Measurements from ENCODE around the gene FSTL4. TPM values are rescaled to one million over a fixed set of nuclear protein-coding genes. Genes with fewer than 3 reads are reported as not detected.

Gene FSTL4
- total and polyA plus RNA-seq, 4 donors = 2.3 to 6.4 (median 5.5) TPM

DNA sequence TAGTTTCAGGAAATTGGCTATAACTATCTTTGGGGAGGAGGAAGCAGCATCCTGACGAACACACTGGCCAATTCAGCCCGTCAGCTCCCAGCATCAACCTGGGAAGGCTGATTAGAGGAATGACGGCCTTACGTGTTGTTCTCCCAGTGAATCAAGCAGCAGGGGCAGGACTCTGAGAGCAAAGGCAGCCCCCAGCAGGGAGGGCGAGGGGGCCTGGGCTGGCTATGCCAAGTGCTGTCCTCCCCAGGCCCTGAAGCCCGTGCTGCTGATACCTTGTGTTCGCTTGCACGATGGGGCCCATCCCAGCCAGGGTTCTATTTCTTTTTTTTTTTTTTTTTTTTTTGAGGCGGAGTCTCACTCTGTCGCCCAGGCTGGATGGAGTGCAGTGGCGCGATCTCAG lies 254.1 kb downstream of the FSTL4 start:
- H3K4me3 ChIP-seq (ENCODE audit: low read depth, low read length) = no peak overlapping the region
- peaks cover 5% of the 10 kb centered on the region for H3K27me3 ChIP-seq (ENCODE audit: control insufficient read depth, insufficient read depth, low read length)
- WGBS (ENCODE audit: insufficient coverage) = 89% methylated on average over 8 of the region's 12 CpGs
- H3K4me1 ChIP-seq (ENCODE audit: control insufficient read depth, insufficient read depth, low read length) = peaks cover 15% of the 10 kb centered on the region
- no peaks in the 10 kb centered on the region for H3K9me3 ChIP-seq (ENCODE audit: control insufficient read depth, insufficient read depth, low read length)
- H3K27ac ChIP-seq (ENCODE audit: low read depth, low read length) = no peak overlapping the region
- DNase-seq (ENCODE audit: low read depth in 4 of 6, low spot score in 6 of 6) = no peak
- H3K36me3 ChIP-seq (ENCODE audit: control insufficient read depth, insufficient read depth, low read length) = no peaks in the 10 kb centered on the region

GRCh38 chr5:133357758-133358157 lies 254.6 kb downstream of the FSTL4 start:
- Histone ChIP-seq H3K27me3 (ENCODE audit: control insufficient read depth, insufficient read depth, low read length) (peaks cover 5% of the 10 kb centered on the region), H3K36me3 (ENCODE audit: control insufficient read depth, insufficient read depth, low read length) (no peaks in the 10 kb centered on the region), H3K9me3 (ENCODE audit: control insufficient read depth, insufficient read depth, low read length) (no peaks in the 10 kb centered on the region), H3K4me3 (ENCODE audit: low read depth, low read length) (no peak overlapping the region), H3K27ac (ENCODE audit: low read depth, low read length) (no peak overlapping the region), H3K4me1 (ENCODE audit: control insufficient read depth, insufficient read depth, low read length) (peaks cover 15% of the 10 kb centered on the region)
- WGBS (ENCODE audit: insufficient coverage) = 97% methylated on average over 4 of the region's 4 CpGs
- no peak for DNase-seq (ENCODE audit: low read depth in 4 of 6, low spot score in 6 of 6)

DNA sequence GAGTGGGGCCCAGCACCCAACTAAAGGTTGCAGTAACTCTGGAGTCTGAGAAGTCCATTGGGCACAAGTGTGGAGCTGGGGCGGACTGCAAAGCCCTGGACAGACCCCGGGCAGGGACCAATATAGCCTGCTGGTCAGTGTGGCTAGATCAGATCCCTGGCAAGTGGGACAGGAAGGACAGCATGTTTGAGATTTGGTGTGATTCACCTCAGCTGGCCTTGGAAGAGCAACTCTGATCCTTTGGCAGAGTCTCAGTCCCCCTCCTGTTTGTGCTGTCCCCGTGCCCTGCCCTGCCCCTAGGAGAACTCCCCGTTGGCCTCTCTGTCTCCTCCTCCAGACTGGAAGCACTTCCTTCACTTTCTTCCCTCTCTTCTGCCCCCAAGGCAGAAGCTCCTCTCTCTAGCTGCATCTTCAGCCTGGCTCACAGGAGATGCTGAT lies 255.3 kb downstream of the FSTL4 start:
- no peak overlapping the region for H3K4me3 ChIP-seq (ENCODE audit: low read depth, low read length)
- peaks cover 3% of the 10 kb centered on the region for H3K27me3 ChIP-seq (ENCODE audit: control insufficient read depth, insufficient read depth, low read length)
- no peaks in the 10 kb centered on the region for H3K36me3 ChIP-seq (ENCODE audit: control insufficient read depth, insufficient read depth, low read length)
- H3K9me3 ChIP-seq (ENCODE audit: control insufficient read depth, insufficient read depth, low read length) = no peaks in the 10 kb centered on the region
- no peak overlapping the region for H3K27ac ChIP-seq (ENCODE audit: low read depth, low read length)
- no peak for DNase-seq (ENCODE audit: low read depth in 4 of 6, low spot score in 6 of 6)
- H3K4me1 ChIP-seq (ENCODE audit: control insufficient read depth, insufficient read depth, low read length) = peaks cover 15% of the 10 kb centered on the region
- WGBS (ENCODE audit: insufficient coverage) = 91% methylated on average over 4 of the region's 4 CpGs

GRCh38 chr5:133356396-133356983 lies 255.9 kb downstream of the FSTL4 start:
- 77% methylated on average over 4 of the region's 5 CpGs for WGBS (ENCODE audit: insufficient coverage)

GRCh38 chr5:133354323-133355185 lies 257.8 kb downstream of the FSTL4 start:
- Histone ChIP-seq H3K4me1 (ENCODE audit: control insufficient read depth, insufficient read depth, low read length) (peaks cover 11% of the 10 kb centered on the region), H3K27ac (ENCODE audit: low read depth, low read length) (no peak overlapping the region), H3K9me3 (ENCODE audit: control insufficient read depth, insufficient read depth, low read length) (no peaks in the 10 kb centered on the region), H3K27me3 (ENCODE audit: control insufficient read depth, insufficient read depth, low read length) (no peaks in the 10 kb centered on the region), H3K36me3 (ENCODE audit: control insufficient read depth, insufficient read depth, low read length) (no peaks in the 10 kb centered on the region), H3K4me3 (ENCODE audit: low read depth, low read length) (no peak overlapping the region)
- DNase-seq (ENCODE audit: low read depth in 4 of 6, low spot score in 6 of 6) = no peak
- 87% methylated on average over 9 of the region's 9 CpGs for WGBS (ENCODE audit: insufficient coverage)

More at GRCh38 chr5:133356396-133356983, 255.9 kb downstream of the FSTL4 start:
- no peaks in the 10 kb centered on the region for H3K9me3 ChIP-seq (ENCODE audit: control insufficient read depth, insufficient read depth, low read length)
- H3K27ac ChIP-seq (ENCODE audit: low read depth, low read length) = no peak overlapping the region
- H3K4me3 ChIP-seq (ENCODE audit: low read depth, low read length) = no peak overlapping the region
- H3K4me1 ChIP-seq (ENCODE audit: control insufficient read depth, insufficient read depth, low read length) = peaks cover 15% of the 10 kb centered on the region
- DNase-seq (ENCODE audit: low read depth in 4 of 6, low spot score in 6 of 6) = no peak
- H3K36me3 ChIP-seq (ENCODE audit: control insufficient read depth, insufficient read depth, low read length) = no peaks in the 10 kb centered on the region
- peaks cover 3% of the 10 kb centered on the region for H3K27me3 ChIP-seq (ENCODE audit: control insufficient read depth, insufficient read depth, low read length)

GRCh38 chr5:133353741-133354140 lies 258.6 kb downstream of the FSTL4 start:
- Histone ChIP-seq H3K4me1 (ENCODE audit: control insufficient read depth, insufficient read depth, low read length) (peaks cover 11% of the 10 kb centered on the region), H3K36me3 (ENCODE audit: control insufficient read depth, insufficient read depth, low read length) (no peaks in the 10 kb centered on the region), H3K27me3 (ENCODE audit: control insufficient read depth, insufficient read depth, low read length) (no peaks in the 10 kb centered on the region), H3K27ac (ENCODE audit: low read depth, low read length) (no peak overlapping the region), H3K4me3 (ENCODE audit: low read depth, low read length) (no peak overlapping the region), H3K9me3 (ENCODE audit: control insufficient read depth, insufficient read depth, low read length) (no peaks in the 10 kb centered on the region)
- peak in 1 of 6 donors; percentile 57 for DNase-seq (ENCODE audit: low read depth in 4 of 6, low spot score in 6 of 6)
- 39% methylated on average over 8 of the region's 8 CpGs for WGBS (ENCODE audit: insufficient coverage)

DNA sequence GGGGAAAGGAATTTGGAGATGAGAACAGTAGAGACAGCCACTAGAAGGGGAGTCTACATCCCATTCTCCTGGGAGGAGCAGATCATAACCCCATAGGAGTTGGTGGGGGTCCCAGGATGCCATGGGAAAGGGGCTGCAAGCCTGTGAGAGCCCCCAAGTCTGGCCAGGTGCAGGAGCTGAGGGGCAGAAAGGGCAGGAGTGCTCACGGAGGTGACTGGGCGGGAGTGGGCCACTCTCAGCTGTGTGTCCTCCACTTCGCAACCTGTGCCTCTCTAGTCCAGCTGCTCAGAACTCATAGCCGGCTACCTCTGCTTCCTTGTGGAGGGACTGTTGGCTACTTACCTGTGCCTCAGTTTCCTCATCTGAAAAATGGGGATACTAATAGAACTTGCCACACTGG lies 263.9 kb downstream of the FSTL4 start:
- Histone ChIP-seq H3K27me3 (ENCODE audit: control insufficient read depth, insufficient read depth, low read length) (no peaks in the 10 kb centered on the region), H3K9me3 (ENCODE audit: control insufficient read depth, insufficient read depth, low read length) (no peaks in the 10 kb centered on the region), H3K4me3 (ENCODE audit: low read depth, low read length) (no peak overlapping the region), H3K27ac (ENCODE audit: low read depth, low read length) (no peak overlapping the region), H3K36me3 (ENCODE audit: control insufficient read depth, insufficient read depth, low read length) (no peaks in the 10 kb centered on the region), H3K4me1 (ENCODE audit: control insufficient read depth, insufficient read depth, low read length) (no peaks in the 10 kb centered on the region)
- WGBS (ENCODE audit: insufficient coverage) = 93% methylated on average over 4 of the region's 4 CpGs
- no peak for DNase-seq (ENCODE audit: low read depth in 4 of 6, low spot score in 6 of 6)

- Histone ChIP-seq H3K27me3 (ENCODE audit: control insufficient read depth, insufficient read depth, low read length) (no peaks in the 10 kb centered on the region), H3K9me3 (ENCODE audit: control insufficient read depth, insufficient read depth, low read length) (no peaks in the 10 kb centered on the region), H3K4me1 (ENCODE audit: control insufficient read depth, insufficient read depth, low read length) (no peaks in the 10 kb centered on the region), H3K36me3 (ENCODE audit: control insufficient read depth, insufficient read depth, low read length) (no peaks in the 10 kb centered on the region), H3K4me3 (ENCODE audit: low read depth, low read length) (no peak overlapping the region), H3K27ac (ENCODE audit: low read depth, low read length) (no peak overlapping the region)
- 64% methylated on average over 4 of the region's 6 CpGs for WGBS (ENCODE audit: insufficient coverage)
- DNase-seq (ENCODE audit: low read depth in 4 of 6, low spot score in 6 of 6) = no peak
Observed at GRCh38 chr5:133347039-133347438, 265.3 kb downstream of the FSTL4 start.

- Histone ChIP-seq H3K4me3 (ENCODE audit: low read depth, low read length) (no peak overlapping the region), H3K36me3 (ENCODE audit: control insufficient read depth, insufficient read depth, low read length) (no peaks in the 10 kb centered on the region), H3K9me3 (ENCODE audit: control insufficient read depth, insufficient read depth, low read length) (no peaks in the 10 kb centered on the region), H3K4me1 (ENCODE audit: control insufficient read depth, insufficient read depth, low read length) (no peaks in the 10 kb centered on the region), H3K27ac (ENCODE audit: low read depth, low read length) (no peak overlapping the region), H3K27me3 (ENCODE audit: control insufficient read depth, insufficient read depth, low read length) (no peaks in the 10 kb centered on the region)
- no peak for DNase-seq (ENCODE audit: low read depth in 4 of 6, low spot score in 6 of 6)
- WGBS (ENCODE audit: insufficient coverage) = no CpG with 5 or more reads among the region's 2 CpGs
Observed at GRCh38 chr5:133344266-133344665, 268.1 kb downstream of the FSTL4 start.

- no peak overlapping the region for H3K4me3 ChIP-seq (ENCODE audit: low read depth, low read length)
- H3K9me3 ChIP-seq (ENCODE audit: control insufficient read depth, insufficient read depth, low read length) = no peaks in the 10 kb centered on the region
- 74% methylated on average over 6 of the region's 8 CpGs for WGBS (ENCODE audit: insufficient coverage)
- no peaks in the 10 kb centered on the region for H3K4me1 ChIP-seq (ENCODE audit: control insufficient read depth, insufficient read depth, low read length)
- no peaks in the 10 kb centered on the region for H3K36me3 ChIP-seq (ENCODE audit: control insufficient read depth, insufficient read depth, low read length)
- no peaks in the 10 kb centered on the region for H3K27me3 ChIP-seq (ENCODE audit: control insufficient read depth, insufficient read depth, low read length)
- DNase-seq (ENCODE audit: low read depth in 4 of 6, low spot score in 6 of 6) = no peak
- no peak overlapping the region for H3K27ac ChIP-seq (ENCODE audit: low read depth, low read length)
Observed at GRCh38 chr5:133343196-133343595, 269.1 kb downstream of the FSTL4 start.
